Right atrium auricular region (tissue), 2 donors: Measurements from ENCODE around the gene STIM1. TPM values are rescaled to one million over a fixed set of nuclear protein-coding genes. Genes with fewer than 3 reads are reported as not detected.
"Not testable (repeated sequence)": the region's sequence is repeated elsewhere in the genome, so short reads cannot be mapped to it uniquely, and the experiment has no call there.

Source experiments
- DNase-seq: peaks from one replicate; pipeline ENCODE4 v3.0.0-alpha.2; 2019; ENCODE audit warnings: low spot score
- H3K27ac ChIP-seq, 2 donors: fragments of 200-600 bp; sonication (generic); 1 replicate in 1 of 2; 2 replicates in 1 of 2; pipeline ENCODE4 v1.5.1; 2016 to 2019
- H3K27me3 ChIP-seq, 2 donors: fragments of 200-600 bp; sonication (generic); one replicate each; pipeline versions ENCODE4 v1.5.1 to v1.6.0; 2017 to 2019
- H3K36me3 ChIP-seq: fragments of 200-600 bp; sonication (generic); one replicate; pipeline ENCODE4 v1.5.1; 2016
- H3K4me1 ChIP-seq, 2 donors: fragments of 200-600 bp; sonication (generic); one replicate each; pipeline versions ENCODE4 v1.5.1 to v1.6.0; 2017 to 2019
- H3K4me3 ChIP-seq, 2 donors: fragments of 200-600 bp; sonication (generic); 1 replicate in 1 of 2; 2 replicates in 1 of 2; pipeline ENCODE4 v1.5.1; 2017 to 2019; ENCODE audit warnings: mild to moderate bottlenecking in 1 of 2, moderate library complexity in 1 of 2
- H3K9me3 ChIP-seq, 2 donors: fragments of 200-600 bp; sonication (generic); one replicate each; pipeline ENCODE4 v1.5.1; 2019
- CTCF ChIP-seq, 2 donors: fragments of 200-600 bp; sonication (generic); IDR thresholded peaks; one replicate each; pipeline ENCODE4 v1.5.1; 2019; ENCODE audit warnings: antibody characterized with exemption in 2 of 2
- total RNA-seq, 2 donors: library from RNA; depleted of rRNA; stranded (reverse); fragments of >200 nt; gene quantifications; one replicate each; pipeline ENCODE4 v1.1.0, GENCODE V29; 2016

STIM1 gene
- total RNA-seq, 2 donors from 2014 or later = 15.4 to 16.6 TPM

- Histone ChIP-seq H3K4me3 (no peak overlapping the region), H3K9me3 (no peaks in the 10 kb centered on the region), H3K27ac (no peak overlapping the region), H3K36me3 (no peaks in the 10 kb centered on the region), H3K27me3 (no peaks in the 10 kb centered on the region), H3K4me1 (peaks cover 0 to 18% of the 10 kb centered on the region in 2 donors)
- TF ChIP-seq CTCF (IDR thresholded peaks at IDR 0.05) = no peak
- no peak for DNase-seq
Observed at GRCh38 chr11:4044976-4045646, 189.6 kb downstream of the STIM1 start.

GRCh38 chr11:4048340-4048739 is 192.9 kb downstream of the STIM1 start:
- no peaks in the 10 kb centered on the region for H3K27me3 ChIP-seq
- peaks cover 0 to 18% of the 10 kb centered on the region in 2 donors for H3K4me1 ChIP-seq
- no peaks in the 10 kb centered on the region for H3K36me3 ChIP-seq
- H3K27ac ChIP-seq = no peak overlapping the region
- no peaks in the 10 kb centered on the region for H3K9me3 ChIP-seq
- DNase-seq = no peak
- no peak overlapping the region for H3K4me3 ChIP-seq
- no peak for TF ChIP-seq CTCF (IDR thresholded peaks at IDR 0.05)

GRCh38 chr11:4049006-4049405 is 193.5 kb downstream of the STIM1 start:
- no peak for DNase-seq
- Histone ChIP-seq H3K9me3 (no peaks in the 10 kb centered on the region), H3K4me1 (peaks cover 0 to 16% of the 10 kb centered on the region in 2 donors), H3K27me3 (no peaks in the 10 kb centered on the region), H3K27ac (no peak overlapping the region), H3K36me3 (no peaks in the 10 kb centered on the region), H3K4me3 (no peak overlapping the region)
- no peak for TF ChIP-seq CTCF (IDR thresholded peaks at IDR 0.05)

GRCh38 chr11:4050138-4050537 is 194.7 kb downstream of the STIM1 start:
- DNase-seq = no peak
- Histone ChIP-seq H3K36me3 (no peaks in the 10 kb centered on the region), H3K27me3 (no peaks in the 10 kb centered on the region), H3K9me3 (no peaks in the 10 kb centered on the region), H3K4me3 (no peak overlapping the region), H3K27ac (no peak overlapping the region), H3K4me1 (peaks cover 0 to 4% of the 10 kb centered on the region in 2 donors)
- no peak for TF ChIP-seq CTCF (IDR thresholded peaks at IDR 0.05)

GRCh38 chr11:4053200-4053599 is 197.7 kb downstream of the STIM1 start:
- H3K36me3 ChIP-seq, DNase-seq, H3K27me3 ChIP-seq, H3K4me1 ChIP-seq, H3K27ac ChIP-seq, H3K9me3 ChIP-seq, H3K4me3 ChIP-seq: not testable (repeated sequence)

- Histone ChIP-seq H3K36me3 (peaks cover 5% of the 10 kb centered on the region), H3K27ac (no peak overlapping the region), H3K9me3 (no peaks in the 10 kb centered on the region), H3K27me3 (no peaks in the 10 kb centered on the region), H3K4me3 (no peak overlapping the region), H3K4me1 (no peaks in the 10 kb centered on the region)
- no peak for DNase-seq
- no peak for TF ChIP-seq CTCF (IDR thresholded peaks at IDR 0.05)
Observed at GRCh38 chr11:4054643-4055042, 199.2 kb downstream of the STIM1 start.
